ENCODE results near the gene PPP1R13L.

The PPP1R13L gene, protein sequence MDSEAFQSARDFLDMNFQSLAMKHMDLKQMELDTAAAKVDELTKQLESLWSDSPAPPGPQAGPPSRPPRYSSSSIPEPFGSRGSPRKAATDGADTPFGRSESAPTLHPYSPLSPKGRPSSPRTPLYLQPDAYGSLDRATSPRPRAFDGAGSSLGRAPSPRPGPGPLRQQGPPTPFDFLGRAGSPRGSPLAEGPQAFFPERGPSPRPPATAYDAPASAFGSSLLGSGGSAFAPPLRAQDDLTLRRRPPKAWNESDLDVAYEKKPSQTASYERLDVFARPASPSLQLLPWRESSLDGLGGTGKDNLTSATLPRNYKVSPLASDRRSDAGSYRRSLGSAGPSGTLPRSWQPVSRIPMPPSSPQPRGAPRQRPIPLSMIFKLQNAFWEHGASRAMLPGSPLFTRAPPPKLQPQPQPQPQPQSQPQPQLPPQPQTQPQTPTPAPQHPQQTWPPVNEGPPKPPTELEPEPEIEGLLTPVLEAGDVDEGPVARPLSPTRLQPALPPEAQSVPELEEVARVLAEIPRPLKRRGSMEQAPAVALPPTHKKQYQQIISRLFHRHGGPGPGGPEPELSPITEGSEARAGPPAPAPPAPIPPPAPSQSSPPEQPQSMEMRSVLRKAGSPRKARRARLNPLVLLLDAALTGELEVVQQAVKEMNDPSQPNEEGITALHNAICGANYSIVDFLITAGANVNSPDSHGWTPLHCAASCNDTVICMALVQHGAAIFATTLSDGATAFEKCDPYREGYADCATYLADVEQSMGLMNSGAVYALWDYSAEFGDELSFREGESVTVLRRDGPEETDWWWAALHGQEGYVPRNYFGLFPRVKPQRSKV

GRCh38 chr19:45404557-45405434 is at the start of gene PPP1R13L:
PPP1R13L (minus strand) TSS chr19:45405069; CDS start chr19:45398318, 6,751 bp downstream.
- DNase-seq (ENCODE audit: low read depth): no peak

DNA sequence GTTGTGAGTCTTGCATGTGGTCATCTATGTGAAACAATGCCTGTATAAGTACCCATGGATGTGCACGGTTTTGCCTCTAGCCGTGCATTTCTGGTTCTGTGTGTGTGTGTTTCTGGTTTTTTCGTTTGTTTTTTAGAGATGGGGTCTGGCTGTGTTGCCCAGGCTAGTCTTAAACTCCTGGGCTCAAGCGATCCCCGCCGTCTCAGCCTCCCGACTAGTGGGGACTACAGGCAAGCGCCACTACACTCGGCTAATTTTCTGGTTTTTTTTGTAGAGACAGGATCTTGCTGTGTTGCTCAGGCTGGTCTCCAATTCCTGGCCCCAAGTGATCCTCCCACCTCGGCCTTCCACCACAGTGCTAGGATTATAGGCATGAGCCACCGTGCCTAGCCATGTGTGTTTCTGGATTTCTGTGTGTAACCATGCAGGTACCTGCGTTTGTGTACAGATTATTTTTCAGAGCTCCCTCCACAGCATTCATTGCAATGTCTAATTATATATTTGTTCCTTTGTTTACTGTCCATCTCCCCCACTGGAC is 47.0 kb upstream of the PPP1R13L start:
- DNase-seq (ENCODE audit: low read depth): no peak

DNA sequence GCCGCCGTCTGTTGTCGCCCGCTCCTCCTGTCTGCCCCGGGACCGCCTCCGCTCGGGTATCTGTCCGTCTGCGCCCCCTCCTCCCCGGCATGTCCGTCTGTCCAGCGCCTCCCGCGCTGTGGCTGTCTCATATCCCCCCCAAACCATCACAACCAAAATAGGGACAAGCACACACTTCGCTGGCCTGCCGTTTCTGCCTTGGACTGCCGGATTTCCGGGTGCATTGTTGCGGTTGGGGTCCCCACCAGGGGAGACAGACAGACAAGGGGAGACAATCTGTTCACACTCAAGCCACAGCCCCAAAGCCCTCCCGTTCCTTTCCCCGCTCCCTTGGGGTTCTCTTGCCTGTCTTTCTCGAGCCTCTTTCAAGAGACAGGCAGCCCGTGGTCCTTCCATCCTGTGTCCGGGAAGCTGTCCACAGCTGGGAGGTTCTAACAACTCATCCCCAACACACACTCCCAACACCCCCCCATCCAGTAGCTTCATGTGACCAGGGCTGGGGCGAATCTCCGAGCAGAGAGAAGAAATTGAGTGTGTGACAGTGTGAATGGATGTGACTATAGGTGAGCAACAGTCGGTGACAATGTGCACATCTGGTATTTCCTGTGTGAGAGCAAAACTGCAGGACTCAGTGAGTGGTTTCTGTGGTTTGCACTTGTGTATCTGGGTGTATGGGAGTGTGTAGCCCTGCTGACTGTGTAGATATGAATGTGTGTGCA is 46.4 kb upstream of the PPP1R13L start:
- no peak for DNase-seq (ENCODE audit: low read depth)

DNA sequence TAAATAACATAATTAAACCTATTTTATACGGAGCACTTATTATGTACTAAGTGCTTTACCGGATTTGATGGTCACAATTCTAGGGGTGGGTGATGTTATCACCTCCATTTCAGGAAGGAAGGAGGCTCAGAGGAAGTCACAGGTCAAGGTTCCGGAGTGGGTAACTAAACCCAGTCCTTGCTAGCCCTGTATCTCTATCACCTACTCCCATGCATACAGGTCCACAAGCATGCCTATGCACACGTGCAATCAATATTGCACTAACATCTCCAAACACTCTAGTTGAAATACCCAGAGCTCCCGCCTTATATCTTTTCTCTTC is 45.1 kb upstream of the PPP1R13L start:
- no peak for DNase-seq (ENCODE audit: low read depth)

GRCh38 chr19:45448887-45449299 is 44.0 kb upstream of the PPP1R13L start:
- DNase-seq (ENCODE audit: low read depth): no peak

DNA sequence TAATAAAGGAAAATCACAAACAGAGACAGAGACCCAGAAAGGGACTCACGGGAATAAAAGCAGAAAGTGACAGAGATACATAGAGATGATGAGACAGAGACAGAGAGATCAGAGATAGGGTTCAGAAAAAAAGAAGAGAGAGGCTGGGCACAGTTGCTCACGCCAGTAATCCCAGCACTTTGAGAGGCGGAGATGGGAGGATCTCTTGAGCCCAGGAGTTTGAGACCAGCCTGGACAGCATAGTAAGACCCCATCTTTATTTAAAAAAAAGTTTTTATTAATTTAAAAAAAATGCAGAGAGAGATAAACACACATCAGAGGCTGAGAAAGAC is 43.5 kb upstream of the PPP1R13L start:
- no peak for DNase-seq (ENCODE audit: low read depth)

- no peak for DNase-seq (ENCODE audit: low read depth)
Measured at GRCh38 chr19:45446944-45447343, 42.1 kb upstream of the PPP1R13L start.

DNA sequence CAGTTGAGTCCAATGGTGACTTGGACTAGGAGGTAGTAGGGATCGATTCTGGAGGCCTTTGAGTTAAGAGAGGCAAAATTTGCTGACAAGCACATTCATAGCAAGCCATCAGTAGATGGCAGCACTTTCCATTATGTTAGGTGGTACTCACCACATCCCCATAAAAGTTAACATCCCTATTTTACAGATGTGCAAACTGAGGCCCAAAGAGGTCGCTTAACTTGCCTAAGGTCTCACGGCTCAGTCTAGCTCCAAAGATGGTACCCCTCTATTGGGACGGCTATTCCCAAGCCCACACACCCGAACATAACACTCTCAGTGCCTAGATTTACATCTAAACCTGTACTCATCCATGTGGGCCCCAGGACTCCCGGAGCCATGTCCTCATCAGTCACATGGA is 41.4 kb upstream of the PPP1R13L start:
- no peak for DNase-seq (ENCODE audit: low read depth)

- no peak for DNase-seq (ENCODE audit: low read depth)
Measured at GRCh38 chr19:45445139-45445538, 40.3 kb upstream of the PPP1R13L start.

DNA sequence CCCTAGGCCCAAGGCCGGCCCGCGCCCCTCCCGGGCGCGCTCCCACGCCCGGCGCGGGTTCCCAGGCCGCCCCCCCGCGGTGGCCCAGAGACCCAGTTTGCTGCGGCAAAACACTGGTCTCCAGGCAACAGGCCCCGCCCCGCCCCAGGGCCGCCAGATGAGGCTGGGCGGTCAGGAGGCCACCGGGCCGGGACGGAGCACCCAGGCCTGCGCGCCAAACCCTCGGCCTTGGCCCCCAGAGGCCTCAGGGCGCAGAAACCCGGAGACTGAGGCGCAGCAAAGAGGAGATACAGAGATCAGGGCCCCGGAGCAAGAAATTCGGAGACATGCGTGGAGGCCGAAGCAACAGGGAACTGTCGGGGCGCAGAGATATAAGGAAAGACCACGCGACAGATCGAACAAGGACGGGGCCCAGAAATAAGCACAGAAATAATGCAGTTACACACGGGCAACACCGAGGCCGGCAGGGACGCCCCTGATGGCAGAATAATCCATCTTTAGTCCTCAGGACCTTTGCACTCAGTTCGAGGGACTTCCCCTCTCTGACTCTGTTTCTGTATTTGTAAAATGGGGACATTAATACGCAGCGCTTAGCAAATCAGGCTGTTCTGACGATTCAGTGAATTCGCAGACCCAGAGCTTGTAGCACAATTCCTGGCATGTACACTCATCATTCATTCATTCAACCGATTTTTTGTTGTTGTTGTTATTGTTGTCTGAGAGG is 39.6 kb upstream of the PPP1R13L start:
- no peak for DNase-seq (ENCODE audit: low read depth)

DNA sequence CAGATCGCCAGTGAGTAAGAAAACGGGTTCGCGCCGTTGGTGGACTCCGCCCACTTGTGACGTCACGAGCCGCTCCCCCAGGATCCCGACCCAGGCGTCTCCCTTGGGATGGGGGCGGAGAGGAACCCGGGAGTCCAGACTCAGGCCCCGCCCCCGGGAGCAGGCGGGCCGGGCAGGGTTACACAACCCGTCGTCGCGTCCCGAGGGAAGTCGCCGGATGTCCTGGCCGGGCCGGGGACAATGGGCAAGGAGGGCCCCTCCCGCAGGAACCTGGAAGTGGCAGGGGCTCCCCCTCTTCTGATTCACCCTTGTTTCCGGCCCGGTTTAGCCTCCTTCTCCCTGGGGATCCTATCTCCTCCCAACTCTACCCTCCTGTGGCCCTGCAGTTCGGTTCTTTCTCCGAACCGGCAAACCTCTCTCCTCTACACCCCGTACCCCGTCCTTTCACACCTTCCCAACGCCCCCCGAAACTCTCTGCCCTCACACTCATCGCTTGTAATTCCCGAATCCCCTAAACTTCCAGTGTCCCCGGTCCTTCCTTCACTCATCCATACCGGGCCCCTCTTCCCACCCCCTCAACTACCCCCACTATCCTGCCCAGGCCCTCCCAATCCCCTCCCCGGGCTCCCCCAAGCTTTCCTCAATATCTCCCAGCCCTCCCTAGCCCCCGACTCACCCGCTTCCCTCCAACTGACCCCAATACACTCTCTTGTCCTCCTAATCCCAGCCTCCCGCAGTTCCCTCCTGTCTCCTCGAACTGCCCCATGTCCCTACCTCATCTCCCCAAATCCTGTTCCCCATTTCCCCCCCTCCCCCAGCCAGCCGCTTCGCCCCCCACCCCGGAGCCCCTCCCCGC is 38.8 kb upstream of the PPP1R13L start:
- peak; percentile 68 for DNase-seq (ENCODE audit: low read depth)

DNA sequence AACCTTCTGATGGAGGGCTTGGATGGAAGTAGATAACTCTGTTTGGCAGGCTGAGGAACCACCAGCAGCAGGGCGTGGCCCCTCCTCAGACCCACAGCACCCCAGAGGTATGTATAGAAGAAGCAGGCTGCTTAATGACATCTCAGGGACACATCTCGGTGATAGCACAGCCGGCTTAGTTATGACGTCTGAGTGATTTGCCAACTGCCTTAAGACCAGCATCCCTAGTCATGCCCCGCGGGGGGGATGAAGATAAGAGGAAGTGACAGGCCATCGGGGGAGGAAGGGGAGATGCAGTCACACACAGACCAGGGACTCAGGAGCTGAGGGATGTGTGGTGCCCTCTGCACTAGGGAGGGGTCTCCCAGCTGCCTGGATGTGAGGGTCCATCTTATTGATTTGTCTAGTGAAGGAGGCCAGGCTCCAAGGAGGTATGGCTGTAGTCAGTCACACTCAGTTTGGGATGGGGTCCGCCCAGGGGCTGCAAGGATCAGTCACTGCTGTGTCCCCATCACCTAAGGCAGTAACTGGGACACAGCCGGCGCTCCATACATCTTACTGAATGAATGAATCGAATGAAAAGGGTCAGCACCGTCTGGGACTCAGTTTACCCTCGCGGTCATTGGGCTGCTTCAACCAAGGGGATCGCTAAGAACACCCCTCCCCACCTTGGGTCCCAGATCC is 38.1 kb upstream of the PPP1R13L start:
- no peak for DNase-seq (ENCODE audit: low read depth)

DNA sequence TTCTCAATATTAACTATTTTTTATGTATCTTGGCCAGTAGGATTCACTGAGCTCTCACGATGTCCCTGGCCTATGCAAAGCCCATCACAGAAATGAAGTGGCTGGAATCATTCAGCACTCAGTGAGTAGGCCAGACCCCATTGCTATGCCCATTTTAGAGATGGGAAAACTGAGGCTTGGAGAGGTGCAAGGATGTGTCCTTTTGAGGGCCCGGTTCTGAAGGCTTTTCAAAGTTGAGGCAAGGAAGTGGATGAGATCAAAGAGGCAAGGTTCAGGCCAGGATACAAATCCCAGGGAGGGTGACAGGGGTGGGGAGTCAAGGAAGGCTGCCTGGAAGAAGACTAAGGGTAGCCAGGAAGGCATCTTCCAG is 37.5 kb upstream of the PPP1R13L start:
- no peak for DNase-seq (ENCODE audit: low read depth)

DNA sequence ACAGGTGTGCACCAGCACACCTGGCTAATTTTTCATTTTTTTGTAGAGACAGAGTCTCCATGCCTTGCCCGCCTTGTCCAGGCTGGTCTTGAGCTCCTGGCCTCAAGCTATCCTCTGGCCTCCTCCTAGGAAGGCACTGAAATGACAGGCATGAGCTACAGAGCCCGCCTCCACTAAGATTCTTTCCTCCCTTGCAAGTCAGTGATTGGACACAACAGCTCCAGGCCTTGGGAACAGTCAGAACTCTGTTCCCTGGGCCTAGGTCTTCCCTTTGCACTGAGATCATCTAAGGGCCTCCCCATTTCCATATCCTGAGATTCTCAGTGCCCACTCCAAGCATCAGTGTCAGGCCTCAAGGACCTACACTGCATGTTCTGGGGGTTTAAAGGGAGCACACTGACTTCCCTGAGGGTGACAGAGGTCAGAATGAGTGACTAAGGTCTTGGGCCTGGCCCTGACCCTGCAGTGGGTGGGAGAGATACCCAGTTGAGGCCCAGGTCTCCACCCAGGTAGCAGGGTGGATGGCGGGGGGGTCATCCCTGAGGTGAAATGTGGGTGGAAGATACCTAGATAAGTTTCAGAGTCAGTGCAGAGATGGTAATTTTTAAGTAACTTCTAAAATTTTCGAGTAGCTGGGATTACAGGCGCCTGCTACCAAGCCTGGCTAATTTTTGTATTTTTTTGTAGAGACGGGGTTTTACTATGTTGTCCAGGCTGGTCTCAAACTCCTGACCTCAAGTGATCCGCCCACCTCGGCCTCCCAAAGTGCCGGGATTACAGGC is 36.2 kb upstream of the PPP1R13L start:
- no peak for DNase-seq (ENCODE audit: low read depth)

DNA sequence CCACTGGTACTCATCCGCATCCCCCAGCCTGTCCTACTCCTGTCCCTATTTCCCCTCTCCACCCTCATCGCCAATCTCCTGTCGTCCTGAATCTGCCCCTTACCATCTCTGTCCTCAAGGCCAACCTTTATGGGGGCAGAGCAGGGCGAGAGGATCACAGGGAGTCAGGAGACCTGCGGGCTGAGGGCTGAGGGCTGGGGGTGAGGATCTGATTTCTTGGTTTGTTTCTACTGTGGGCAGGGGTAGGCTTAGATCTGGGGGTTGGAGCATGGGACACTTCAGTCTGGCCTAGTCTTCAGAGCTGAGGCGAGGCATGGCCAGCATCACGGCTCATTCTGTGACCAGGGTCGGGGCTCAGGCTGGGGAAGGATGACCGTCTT is 35.4 kb upstream of the PPP1R13L start:
- DNase-seq (ENCODE audit: low read depth): no peak

- no peak for DNase-seq (ENCODE audit: low read depth)
Measured at GRCh38 chr19:45439569-45440258, 34.8 kb upstream of the PPP1R13L start.

GRCh38 chr19:45439190-45439568 is 34.3 kb upstream of the PPP1R13L start:
- no peak for DNase-seq (ENCODE audit: low read depth)

- DNase-seq (ENCODE audit: low read depth): no peak
Measured at GRCh38 chr19:45437328-45437727, 32.5 kb upstream of the PPP1R13L start.

All from GM04503 (cell line).